ENCODE measurements around the gene CRIP3.

The CRIP3 gene

DNA sequence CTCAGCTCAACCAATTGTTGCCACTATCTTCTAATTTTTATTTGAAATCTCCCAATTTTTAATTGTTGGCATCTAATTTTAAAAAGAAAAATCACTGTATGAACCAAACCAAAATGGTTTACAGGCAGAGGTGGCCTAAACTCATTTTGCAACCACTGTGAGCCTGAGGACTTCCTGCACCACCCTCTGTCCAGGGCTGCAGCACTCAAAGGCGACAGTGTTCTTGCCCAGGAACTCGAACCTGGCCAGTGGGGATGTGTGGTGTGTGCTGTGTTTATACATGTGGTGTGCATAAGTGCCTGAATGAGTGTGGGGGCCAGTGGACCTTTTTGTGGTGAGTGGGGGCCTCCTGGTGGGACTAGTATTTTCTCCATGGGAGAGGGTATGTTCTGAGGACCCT, 34.9 kb downstream of the CRIP3 start:
- no peak for DNase-seq
- no peak for ATAC-seq

DNA sequence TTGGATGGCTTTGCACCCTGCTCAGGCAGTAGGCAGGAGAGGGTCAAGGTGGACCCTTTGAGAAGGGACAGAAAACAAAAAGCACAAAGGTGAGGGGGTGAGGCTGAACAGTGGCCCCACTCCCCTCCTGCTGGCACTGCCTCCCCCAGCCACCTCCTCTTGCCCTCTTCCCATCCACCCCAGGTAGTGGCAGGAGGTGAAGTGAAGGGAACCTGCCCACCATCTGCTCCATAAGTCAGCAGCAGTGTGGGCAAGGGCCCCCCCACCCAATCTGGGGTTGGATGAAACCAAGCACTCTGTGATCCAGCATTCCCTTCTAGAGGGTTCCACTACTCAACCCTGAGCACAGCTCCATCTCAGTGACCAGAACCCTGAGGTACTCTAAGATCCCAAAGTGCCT, 36.7 kb downstream of the CRIP3 start:
- DNase-seq (no peak), ATAC-seq (no peak)

DNA sequence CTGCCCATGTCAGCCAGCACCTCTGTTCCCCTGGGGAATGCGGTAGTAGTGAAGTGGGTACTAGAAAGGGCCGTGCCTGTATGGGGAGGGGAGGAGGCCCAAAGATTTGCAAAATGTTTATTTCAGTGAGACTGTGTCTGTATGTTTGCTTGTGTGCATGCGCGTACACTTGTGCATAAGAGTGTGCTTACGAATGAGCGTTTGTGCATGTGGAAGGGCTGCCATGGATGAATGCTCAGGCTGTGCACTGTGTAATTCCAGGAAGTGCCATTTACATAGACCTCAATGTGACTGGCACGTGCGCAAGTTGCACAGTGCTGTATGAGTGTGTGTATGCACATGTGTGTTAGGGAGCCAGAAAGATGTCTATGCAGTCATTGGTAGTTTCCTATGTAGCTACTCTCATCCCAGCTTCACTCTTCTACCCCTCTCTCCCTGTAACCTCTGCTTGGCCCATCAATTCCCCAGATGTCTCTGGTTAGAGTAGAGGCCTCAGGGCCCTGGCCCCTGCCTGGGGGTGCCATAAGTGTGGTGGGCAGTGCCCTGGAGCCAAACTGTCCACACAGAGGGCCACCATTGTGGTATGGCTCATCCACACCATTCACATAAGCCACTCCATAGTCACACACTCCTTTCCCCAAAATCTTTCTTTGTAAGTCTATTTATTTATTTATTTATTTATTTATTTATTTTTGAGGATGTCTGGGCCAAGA, 37.4 kb downstream of the CRIP3 start:
- no peak for ATAC-seq

DNA sequence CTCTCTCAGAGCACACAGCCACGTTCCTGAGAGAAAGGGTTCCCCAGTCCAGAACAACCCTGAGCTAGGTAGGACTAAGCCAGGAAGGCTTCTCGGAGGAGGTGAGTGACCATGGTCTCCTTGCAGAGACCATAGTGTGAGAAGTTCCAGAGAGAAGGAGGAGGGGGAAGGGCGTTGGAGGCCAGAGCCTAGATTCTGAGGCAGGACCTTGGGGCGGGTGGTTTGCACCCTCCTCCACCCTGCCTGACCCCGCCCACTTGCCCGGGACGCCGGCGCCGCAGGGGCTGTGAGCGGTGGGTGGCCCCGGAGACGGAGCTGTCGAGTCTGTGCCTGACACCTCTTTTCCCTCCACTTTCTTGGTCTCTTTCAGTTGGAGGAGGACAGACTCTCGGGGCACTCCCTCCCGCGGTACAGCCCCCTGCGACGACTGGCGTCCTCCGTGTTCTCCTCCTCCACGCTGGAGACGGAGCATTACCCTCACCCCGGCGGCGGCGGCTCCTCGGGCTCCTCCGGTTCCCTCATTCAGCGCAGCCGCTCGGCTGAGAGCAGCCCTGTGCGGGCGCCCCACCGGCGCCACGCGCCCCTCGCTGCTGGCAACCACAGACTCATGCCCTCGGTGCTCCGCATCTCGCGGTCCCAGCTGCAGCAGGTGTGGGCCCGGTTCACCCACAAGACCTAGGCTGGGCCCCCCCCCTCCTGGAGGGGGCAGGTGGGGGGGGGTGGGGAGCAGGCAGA, 39.2 kb downstream of the CRIP3 start:
- DNase-seq = peak; percentile 66
- peak; percentile 47 for ATAC-seq

More for the DNA sequence above, 37.4 kb downstream of the CRIP3 start:
- no peak for DNase-seq

DNA sequence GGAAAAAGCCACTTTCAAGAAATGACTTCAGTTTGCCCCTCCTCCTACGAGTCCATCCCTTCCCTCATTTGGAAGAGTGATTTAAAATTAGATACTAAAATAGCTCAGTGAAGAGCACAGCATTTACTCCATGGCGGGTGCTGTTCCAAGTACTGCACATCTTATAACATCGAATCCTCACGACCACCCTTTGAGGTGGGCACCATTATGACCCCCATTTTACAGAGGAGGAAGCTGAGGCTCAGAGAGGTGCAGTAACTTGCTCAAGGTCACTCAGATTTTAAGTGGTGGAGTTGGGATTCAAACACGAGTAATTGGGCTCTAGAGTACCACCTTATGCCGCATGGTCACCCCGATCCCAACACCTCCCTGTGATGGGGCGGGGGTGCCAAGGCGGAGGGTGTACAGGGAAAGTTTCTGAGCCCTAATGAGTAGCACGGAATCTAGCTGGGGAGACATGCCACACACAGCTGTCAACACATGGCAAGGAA, 39.8 kb downstream of the CRIP3 start:
- ATAC-seq (no peak), DNase-seq (no peak)

DNA sequence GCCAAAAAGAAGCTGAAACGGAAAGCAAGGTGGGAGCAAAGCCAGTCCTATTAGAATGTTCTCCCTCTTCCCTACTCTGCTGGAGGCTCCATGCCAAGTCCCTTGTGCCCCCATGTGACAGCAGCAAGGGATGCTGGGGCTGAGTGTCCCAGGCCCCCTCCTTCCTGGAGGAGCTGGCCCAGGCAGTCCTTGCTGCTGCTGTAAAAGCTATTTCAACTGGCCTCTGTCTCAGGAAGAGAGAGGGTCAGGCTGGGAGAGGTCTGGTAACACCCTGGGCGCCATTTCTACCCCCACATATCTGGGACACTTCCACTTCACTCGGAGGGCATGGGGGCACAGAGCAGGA, 40.3 kb downstream of the CRIP3 start:
- no peak for ATAC-seq

DNA sequence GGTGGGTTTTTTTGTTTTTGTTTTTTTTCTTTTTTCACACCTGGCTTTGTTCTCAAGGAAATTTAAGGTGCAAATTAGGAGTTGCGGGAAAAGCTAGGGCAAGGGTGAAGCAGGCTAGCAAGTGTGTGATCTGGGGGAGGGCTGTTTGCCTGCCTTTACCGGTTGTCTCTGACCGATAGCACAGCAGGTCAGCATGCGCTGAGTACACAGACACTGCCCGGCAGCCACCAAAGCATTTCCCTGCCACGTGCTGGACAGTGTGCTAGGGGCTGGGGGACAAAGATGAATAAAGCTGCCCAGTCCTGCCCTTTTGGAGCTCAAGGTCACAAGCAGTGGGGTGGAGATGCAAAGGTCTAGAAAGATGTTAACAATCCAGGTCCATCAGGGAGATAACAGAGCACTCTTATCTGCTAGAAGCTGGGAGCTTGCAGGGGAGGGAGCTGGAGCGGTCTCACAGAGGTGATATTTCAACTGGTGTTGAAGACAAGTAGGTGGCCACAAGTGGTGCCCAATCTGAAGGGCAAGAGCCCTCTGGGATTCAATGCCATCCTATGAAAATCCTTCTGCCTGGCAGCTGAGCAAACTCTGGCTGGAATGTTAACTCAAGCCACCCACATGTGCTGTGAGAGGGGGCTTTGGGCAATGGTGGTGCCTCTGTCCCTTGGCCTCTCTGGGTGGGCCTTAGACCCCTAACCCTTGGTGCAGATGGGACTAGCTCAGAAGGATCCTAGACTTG, 40.8 kb downstream of the CRIP3 start:
- DNase-seq = no peak
- no peak for ATAC-seq

More for the DNA sequence above, 40.3 kb downstream of the CRIP3 start:
- no peak for DNase-seq

DNA sequence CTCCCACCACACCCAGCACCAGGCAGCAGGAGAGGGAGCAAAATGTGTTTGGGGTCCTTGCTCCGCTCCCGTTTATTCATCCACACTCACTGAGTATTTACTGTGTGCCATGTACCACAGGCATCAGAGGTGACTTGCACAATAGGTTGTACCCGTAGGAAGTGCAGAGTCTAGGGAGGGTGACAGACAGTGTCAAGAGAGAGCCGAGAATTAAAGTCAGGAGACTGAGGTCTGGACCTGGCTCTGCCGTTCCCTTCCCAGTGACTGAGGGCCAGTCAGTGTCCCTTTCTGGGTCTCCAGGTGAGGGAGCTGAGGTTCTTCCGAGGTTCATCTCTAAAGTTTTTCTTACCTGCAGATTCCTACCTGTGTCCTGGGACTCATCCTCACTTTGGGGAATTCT, 43.1 kb downstream of the CRIP3 start:
- no peak for DNase-seq
- no peak for ATAC-seq

DNA sequence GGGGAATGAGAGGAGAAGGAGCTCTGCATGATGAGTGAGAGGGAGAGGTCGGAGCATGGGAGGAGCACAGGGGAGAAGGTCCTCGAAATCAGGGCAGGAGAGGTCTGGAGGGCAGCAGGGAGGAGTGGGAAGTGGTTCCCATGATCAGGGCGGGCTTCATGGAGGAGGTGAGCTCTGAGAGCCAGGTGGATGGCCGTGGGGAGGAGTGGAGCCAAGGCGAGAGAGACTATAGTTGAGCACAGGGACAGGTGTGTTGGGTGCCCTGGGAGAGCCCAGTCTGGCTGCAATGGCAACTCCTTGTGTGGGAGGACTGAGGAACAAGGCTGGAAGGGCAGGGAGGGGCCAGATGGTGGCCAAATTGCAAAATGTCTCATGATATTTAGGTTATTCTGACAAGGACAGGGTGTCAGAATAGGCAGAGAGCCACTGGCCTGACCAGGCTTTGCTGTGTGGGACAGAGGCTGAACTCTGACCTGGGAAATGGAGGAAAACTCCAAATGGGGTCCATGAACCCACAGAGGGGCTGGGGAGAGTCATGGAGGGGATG, 44.0 kb downstream of the CRIP3 start:
- ATAC-seq (no peak), DNase-seq (no peak)

DNA sequence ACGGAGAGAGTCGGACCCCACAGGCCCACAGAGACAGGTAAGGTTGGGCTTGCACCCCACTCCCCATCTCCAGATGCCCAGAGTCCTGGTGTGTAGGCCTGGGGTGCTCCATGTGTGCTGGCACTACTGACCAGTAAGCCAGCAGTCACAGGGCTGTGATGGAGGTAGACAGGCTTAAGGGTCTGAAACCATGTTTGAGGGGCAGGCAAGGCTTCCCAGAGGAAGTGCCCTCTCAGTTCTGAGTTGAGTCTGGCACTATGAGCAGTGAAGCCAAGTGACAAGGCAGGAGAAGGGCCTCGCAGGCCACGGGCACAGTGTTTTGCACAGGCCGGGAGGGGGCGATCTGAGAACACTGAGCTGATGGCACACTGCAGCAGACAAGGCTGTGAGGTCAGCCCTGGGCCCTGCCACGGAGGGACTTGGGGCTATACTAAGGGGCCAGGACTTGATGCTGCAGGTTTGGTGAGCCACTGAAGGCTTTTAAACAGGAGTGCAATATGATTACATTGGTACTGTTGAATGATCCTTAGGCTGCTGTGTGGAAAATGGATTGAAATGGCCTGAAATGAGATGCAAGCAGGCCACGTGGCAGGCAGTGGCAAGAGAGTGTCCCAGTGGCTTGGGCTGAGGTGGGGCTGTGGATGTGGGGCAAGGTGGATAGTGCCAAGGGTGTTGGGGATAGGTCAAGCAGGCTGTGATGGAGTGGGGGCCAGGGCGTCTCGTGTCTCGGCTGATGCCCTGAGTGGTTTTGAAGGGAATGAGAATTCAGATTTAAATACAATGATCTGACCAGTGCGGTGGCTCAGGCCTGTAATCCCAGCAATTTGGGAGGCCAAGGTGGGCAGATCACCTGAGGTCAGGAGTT, 45.1 kb downstream of the CRIP3 start:
- DNase-seq (peak; percentile 83), ATAC-seq (peak; percentile 85)

DNA sequence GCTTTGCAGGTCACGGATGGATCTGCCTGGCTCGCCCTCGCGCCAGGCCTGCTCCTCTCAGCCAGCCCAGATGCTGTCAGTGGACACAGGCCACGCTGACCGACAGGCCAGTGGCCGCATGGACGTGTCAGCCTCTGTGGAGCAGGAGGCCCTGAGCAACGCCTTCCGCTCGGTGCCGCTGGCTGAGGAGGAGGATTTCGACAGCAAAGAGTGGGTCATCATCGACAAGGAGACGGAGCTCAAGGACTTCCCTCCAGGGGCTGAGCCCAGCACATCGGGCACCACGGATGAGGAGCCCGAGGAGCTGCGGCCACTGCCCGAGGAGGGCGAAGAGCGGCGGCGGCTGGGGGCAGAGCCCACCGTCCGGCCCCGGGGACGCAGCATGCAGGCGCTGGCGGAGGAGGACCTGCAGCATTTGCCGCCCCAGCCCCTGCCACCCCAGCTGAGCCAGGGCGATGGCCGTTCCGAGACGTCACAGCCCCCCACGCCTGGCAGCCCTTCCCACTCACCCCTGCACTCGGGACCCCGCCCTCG, 45.8 kb downstream of the CRIP3 start:
- DNase-seq (no peak), ATAC-seq (no peak)

DNA sequence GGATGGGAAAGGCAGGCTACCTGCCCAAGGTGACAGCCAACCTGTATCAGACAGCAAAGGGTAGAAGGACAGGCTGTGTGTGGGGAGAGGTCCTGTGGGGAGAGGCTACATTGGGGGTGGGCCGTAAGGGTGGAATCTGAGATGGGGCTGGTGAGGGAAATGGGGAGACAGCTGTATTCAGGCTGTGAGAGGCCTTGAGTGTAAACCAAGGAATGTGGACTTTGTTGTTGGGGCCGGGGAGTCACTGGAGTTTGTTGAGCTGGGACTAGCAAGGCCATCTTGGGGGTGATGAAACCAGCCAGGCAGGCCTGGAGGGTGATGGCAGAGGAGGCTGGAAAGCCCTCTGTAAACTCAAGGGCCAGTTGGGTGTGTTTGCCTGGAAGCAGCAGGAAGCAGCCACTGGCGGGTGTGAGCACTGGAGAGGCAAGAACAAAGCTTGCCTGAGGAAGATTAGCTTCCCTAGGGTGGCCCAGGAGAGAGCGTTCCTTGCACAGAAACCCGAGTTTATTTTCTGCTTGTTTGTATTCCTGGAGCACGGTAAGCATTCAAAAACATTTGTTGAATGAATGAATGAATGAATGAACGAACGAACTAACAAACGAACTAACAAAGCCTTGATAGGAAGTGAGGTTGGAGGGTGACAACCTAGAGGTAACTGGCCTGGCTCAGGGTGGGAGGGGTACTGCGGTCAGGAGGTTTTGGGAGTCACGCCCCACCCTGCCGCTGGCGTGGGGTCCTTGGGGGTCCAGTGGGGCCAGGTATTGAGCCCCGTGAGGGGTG, 46.4 kb downstream of the CRIP3 start:
- DNase-seq (no peak), ATAC-seq (no peak)

DNA sequence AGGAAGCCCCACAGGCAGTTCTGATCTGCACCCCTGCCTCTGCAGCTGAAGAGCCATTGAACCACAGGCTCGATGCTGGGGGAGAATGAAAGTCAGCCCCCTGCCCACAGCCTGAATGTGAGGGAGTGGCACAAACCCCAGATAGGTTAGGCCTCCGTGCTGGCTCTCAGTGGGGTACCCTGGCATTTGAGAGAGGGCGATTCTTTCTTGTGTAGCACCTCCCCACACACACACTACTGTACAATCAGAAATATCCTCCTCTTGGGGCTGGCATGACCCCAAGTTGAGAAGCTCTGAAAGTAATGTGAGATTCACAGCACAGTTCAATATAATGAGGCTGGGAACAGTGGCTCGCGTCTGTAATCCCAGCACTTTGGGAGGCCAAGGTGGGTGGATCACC, 47.4 kb downstream of the CRIP3 start:
- ATAC-seq = no peak
- DNase-seq = no peak

DNA sequence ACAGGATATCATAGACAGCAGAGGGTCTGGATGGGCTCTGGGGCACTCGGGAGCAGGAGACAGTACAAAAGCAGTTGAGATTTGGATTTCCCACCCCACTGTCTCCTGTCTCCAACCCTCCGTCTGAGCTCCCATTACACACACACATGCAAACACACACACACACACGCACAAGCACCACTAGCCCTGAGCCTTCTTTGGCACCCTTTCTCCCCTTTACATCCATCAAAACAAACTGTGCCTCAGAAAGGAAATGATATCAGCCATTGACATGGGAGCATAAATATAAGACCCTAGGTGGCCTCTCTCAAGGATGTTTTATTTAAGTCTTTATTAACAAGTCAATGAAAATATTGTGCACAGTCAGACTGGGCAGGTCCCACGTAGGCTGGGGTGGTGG, 47.8 kb downstream of the CRIP3 start:
- DNase-seq = no peak
- no peak for ATAC-seq

DNA sequence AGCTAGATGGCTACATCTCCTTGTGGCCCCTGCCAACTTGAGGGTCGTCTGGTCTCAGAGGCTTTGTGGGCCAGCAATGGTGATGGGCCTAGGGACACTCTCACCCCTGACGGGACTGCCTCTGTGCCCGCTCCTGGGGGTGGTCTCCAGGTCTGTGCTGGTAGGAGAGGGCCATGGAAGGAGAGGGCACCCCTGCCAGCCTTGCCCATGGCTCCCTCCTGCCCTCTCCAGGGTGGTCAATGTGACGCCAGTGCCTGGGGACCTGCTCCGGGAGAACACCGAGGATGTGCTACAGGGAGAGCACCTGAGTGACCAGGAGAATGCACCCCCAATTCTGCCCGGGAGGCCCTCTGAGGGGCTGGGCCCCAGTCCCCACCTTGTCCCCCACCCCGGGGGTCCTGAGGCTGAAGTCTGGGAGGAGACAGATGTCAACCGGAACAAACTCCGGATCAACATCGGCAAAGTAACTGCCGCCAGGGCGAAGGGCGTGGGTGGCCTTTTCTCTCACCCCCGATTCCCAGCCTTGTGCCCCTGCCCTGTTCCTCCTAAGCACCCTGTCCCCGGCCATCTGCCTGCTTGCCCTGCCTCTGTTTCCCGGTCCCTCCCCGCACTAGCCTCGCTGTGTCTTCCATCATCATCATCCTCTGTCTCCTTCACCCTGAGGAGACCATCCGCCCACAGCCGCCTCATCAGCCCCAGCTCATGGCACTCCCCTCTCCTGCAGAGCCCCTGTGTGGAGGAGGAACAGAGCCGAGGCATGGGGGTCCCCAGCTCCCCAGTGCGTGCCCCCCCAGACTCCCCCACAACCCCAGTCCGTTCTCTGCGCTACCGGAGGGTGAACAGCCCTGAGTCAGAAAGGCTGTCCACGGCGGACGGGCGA, 49.6 kb downstream of the CRIP3 start:
- DNase-seq (no peak), ATAC-seq (no peak)

DNA sequence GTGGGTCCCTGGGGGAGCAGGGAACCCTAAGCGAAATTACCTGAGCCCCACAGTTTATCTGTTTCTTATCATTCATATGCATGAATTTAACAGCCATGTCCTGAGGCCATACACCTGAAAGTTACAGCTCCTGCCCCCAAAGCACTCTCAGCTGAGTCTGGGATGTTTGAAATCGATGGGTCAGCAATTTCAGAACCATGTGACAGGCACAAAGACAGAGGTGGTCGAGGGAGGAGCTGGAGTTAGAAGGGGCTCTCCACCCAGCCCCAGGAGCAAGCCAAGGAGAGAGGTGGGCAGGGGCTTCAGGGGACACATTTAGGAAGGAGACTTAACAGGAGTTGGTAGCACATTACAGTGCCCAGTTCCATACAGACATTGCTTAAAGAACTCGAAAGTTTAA, 50.4 kb downstream of the CRIP3 start:
- ATAC-seq (no peak), DNase-seq (no peak)

DNA sequence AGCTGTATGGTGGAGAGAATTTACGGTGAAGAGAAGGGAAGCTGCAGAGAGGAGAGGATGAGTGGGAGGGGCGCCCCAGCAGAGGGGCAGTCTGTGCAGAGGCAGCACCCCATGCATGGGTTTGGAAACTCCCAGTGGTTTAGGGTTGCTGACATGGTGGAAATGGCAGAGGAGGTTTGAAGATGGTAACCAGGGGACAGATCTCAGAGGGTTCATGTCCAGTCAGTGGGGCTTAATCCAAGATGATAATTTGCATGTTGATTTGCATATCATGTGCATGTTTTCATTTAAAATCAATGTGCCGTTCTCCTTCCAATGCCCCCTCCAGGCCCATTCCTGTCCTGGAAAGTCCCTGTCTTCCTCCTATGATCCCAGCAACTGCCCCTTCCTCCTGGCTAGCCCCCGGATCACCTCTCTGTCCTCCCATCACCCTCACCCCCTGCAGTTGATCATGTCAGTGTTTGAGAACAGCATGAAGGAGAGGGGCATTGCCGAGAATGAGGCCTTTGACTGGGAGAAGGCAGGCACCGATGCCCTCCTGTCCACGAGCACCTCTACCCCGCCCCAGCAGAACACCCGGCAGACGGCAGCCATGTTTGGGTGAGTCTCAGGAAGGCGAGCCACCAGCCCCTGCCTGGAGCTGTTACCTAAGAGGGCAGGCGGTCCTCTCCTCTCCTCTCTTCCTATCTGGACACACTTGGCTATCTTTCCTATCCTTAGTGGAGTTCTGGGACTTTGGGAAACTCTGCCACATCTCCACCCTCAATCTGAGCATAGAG, 51.1 kb downstream of the CRIP3 start:
- DNase-seq (peak; percentile 33), ATAC-seq (peak; percentile 59)

DNA sequence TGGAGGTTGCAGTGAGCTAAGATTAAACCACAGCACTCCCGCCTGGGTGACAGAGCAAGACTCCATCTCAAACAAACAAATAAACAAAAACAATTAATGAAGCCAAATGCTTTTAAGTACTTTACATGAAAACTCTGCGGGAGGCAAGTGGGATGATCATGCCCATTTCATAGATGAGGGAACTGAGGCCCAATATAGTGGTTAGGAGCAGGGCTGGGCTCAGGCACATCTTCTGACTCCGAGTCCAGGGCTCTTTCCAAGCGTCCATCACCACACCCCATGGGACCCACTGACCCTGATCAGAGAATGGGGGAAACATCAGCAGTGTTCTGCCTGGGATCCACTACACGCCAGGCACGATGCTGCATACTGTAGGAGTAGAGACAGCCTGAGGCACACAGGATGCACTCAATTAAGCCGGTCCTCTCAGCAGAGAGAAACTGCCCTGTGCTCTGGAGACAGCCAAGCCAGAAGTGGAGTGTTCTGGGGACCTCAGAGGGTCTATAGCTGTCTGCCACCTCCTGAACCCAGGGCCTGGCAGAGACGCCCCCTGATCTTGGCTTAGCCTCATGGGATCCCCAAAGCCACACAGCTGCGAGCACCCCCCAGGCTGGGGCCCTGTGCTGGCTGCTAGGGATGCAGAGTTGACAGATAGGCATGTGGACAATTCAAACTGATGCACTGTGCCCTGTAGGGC, 51.8 kb downstream of the CRIP3 start:
- ATAC-seq (peak; percentile 2), DNase-seq (no peak)
